WI38 (cell line): ENCODE results near the gene WFDC1.
"Not testable (repeated sequence)": the region's sequence is repeated elsewhere in the genome, so short reads cannot be mapped to it uniquely, and the experiment has no call there.

Experiments
- H3K4me3 ChIP-seq: 2 replicates; pipeline ENCODE4 v1.5.1; 2011; ENCODE audit warnings: low read depth, mild to moderate bottlenecking, control low read depth, low read length
- CTCF ChIP-seq: IDR thresholded peaks from 2 replicates; pipeline ENCODE4 v1.5.1; 2012; ENCODE audit warnings: low read depth, mild to moderate bottlenecking, control low read depth, low read length

WFDC1 gene

DNA sequence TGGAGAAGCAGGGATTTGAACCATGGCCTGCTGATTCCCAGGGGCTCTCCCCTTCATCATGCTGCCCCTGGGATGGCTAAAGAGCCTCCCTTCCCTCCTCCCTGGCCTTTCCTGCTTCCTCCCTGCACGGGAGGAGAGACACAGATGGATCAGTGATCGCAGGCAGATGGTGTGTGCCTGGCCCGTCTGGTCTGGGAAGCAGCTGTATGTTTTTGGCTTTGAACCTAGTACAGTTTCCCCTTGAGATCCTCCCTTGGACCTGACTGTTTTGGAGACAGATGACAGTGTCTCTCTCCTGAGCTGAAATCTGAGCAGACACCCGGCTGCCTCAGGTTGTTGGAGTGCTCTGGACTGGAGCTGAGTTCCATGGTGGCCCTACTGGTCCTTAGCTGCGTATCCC lies 44.6 kb downstream of the WFDC1 start:
- no peak overlapping the region for H3K4me3 ChIP-seq
- TF ChIP-seq CTCF = no peak

DNA sequence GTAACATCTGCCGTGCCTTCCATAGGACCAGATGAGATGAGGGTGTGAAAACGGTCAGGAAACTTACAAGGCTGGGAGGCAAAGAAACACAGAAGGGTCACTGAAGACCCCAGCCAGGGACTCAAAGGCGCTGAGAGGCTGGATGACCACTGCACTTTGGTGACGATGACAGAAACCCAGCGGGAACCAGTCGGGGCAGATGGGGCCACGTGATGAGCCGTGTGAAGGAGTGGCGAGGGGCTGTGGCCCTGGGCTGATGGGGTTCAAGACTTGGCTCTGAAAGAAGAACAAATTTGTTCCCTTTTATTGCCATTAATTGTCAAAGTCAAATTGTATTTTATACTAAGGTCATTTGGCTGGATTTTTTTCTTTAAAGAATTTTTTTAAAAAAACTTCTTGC lies 45.1 kb downstream of the WFDC1 start:
- no peak overlapping the region for H3K4me3 ChIP-seq
- no peak for TF ChIP-seq CTCF

- no peak for TF ChIP-seq CTCF
- H3K4me3 ChIP-seq = no peak overlapping the region
Measured at GRCh38 chr16:84340325-84341040, 45.8 kb downstream of the WFDC1 start.

- no peak for TF ChIP-seq CTCF
- no peak overlapping the region for H3K4me3 ChIP-seq
Measured at GRCh38 chr16:84341528-84342295, 47.0 kb downstream of the WFDC1 start.

GRCh38 chr16:84343800-84344199 lies 49.1 kb downstream of the WFDC1 start:
- H3K4me3 ChIP-seq = not testable (repeated sequence)

DNA sequence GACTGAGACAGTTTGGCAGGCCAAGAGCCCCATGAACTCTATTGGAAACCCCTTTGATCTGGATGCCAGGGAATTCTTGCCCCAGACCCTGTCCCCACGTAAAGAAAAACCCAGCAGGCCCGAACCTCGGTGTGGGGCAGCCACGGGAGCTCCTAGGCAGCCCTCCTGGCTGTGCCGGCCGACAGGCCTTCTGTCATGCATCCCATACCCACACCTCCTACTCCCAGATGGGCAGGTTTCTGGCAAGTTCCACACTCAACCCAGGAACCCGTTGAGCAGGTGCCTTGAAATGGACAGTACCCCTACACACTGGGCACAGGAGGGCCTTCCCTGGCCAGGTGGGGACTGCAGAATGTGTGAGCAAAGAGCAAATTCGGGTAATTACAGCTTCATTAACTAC lies 50.1 kb downstream of the WFDC1 start:
- no peak for TF ChIP-seq CTCF
- no peak overlapping the region for H3K4me3 ChIP-seq

DNA sequence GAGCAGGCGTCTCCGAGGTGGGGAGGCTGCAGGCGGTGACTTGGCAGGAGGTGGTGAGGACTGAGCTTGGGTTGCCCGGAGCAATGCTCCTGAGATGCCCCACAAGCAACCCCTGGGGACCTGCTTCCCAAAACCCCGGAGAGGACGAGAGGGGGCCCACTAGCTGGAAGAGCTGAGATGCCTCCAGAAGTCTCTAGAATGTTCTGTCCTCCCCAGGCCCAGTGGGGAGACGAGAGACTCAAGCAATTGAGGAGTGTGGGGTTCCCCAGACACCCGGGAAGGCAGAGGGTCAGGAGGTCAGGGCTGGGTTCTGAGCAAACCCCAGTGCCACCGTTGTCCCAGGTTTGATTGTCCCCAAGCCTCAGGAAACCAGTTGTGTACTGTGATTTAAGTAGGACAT lies 52.5 kb downstream of the WFDC1 start:
- H3K4me3 ChIP-seq = no peak overlapping the region
- no peak for TF ChIP-seq CTCF

DNA sequence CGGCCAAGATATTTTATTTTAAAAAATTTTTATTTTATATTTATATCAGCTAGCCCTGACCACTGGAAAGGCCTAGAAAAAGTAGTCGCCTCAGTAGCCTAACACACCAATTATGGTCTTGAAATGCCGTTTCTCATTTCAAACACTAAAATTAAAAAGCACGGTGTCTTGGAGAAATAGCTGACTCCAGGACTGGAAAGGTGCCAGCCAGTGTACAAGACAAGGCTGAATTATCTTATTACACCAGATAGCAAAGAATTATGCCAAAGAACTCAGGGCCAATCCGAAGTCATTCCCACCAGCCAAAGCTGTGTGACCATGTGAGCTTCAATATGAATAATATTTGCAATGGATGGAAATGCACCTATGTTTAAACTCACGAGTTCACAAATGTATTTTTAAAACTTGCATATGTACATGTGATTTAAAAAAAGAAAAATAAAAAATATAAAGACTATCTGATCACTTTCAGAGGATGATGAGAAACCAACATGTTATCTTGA lies 53.8 kb downstream of the WFDC1 start:
- TF ChIP-seq CTCF = no peak
- H3K4me3 ChIP-seq = no peak overlapping the region
